GM12878 (cell line): ENCODE results near the gene NIPAL1.

Experiments used
- CHD1 ChIP-seq: IDR thresholded peaks from 2 replicates; pipeline ENCODE4 v1.6.1; 2012; ENCODE audit warnings: low read depth, low read length, improper control_type of control experiment
- FOXM1 ChIP-seq: IDR thresholded peaks from 2 replicates; pipeline ENCODE4 v1.6.1; 2012; ENCODE audit warnings: low read depth, mild to moderate bottlenecking, inconsistent platforms, low read length, moderate library complexity
- MYC ChIP-seq: IDR thresholded peaks from 2 replicates; pipeline ENCODE4 v1.6.1; 2011; ENCODE audit warnings: mild to moderate bottlenecking, low read length, moderate library complexity, inconsistent platforms; ENCODE audit not compliant: insufficient read depth, insufficient replicate concordance, insufficient read length, severe bottlenecking
- RAD21 ChIP-seq: IDR thresholded peaks from 2 replicates; pipeline ENCODE4 v1.6.1; 2011; ENCODE audit warnings: mild to moderate bottlenecking, low read depth, low read length, moderate library complexity; ENCODE audit not compliant: insufficient read depth
- TCF7 ChIP-seq: IDR thresholded peaks from 2 replicates; pipeline ENCODE4 v1.6.1; 2014; ENCODE audit warnings: antibody characterized with exemption, borderline replicate concordance
- ZNF384 ChIP-seq: IDR thresholded peaks from 2 replicates; pipeline ENCODE4 v1.6.1; 2012; ENCODE audit warnings: low read depth, mild to moderate bottlenecking, low read length, improper control_type of control experiment, borderline replicate concordance
- ZNF687 ChIP-seq: fragments of 450-650 bp; IDR thresholded peaks from 2 replicates; pipeline ENCODE4 v1.6.1; 2017; ENCODE audit warnings: mild to moderate bottlenecking, moderate library complexity

GRCh38 chr4:48008021-48008596 is 8.5 kb upstream of the NIPAL1 start:
- TF ChIP-seq ZNF384 (no peak), ZNF687 (no peak), FOXM1 (no peak), TCF7 (no peak), MYC (no peak), CHD1 (no peak), RAD21 (no peak)
